ENCODE results near the gene HS3ST4. TPM values are rescaled to one million over a fixed set of nuclear protein-coding genes. Genes with fewer than 3 reads are reported as not detected.
A peak's percentile ranks its signal among the peaks of the same experiment; 100 is the strongest.

HS3ST4 gene
- total RNA-seq, 4 donors from 2014 or later = 0.49 to 1.4 (median 0.64) TPM; not detected in 1

DNA sequence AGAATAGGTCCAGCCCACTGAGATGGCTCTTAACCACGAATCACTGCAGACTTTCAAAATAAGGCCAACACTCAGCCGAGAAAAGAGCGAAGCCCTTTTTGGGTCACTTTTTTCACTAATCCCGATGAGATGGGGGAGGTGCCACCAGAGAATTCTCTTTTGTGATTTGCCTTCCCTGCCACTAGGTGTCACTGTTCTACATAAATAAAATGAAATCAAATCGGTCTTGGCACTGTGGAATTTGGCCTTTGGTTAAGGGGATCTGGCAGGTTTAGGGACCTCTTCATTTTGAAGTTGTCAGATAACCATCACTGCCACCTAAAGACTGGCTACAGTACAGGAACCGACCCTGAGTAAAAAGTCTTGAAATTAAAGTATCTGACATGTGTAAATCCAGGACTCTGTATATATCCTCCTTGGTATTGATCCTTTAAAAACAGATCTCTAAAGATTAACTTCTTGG lies 147.0 kb downstream of the HS3ST4 start:
- Histone ChIP-seq H3K36me3 (no peaks in the 10 kb centered on the region), H3K4me3 (no peak overlapping the region), H3K9me3 (no peaks in the 10 kb centered on the region), H3K4me1 (no peaks in the 10 kb centered on the region), H3K27me3 (peaks cover 14% of the 10 kb centered on the region), H3K27ac (no peak overlapping the region)
- TF ChIP-seq POLR2AphosphoS5 (IDR thresholded peaks at IDR 0.05) = no peak
- TF ChIP-seq, protein P1, sequence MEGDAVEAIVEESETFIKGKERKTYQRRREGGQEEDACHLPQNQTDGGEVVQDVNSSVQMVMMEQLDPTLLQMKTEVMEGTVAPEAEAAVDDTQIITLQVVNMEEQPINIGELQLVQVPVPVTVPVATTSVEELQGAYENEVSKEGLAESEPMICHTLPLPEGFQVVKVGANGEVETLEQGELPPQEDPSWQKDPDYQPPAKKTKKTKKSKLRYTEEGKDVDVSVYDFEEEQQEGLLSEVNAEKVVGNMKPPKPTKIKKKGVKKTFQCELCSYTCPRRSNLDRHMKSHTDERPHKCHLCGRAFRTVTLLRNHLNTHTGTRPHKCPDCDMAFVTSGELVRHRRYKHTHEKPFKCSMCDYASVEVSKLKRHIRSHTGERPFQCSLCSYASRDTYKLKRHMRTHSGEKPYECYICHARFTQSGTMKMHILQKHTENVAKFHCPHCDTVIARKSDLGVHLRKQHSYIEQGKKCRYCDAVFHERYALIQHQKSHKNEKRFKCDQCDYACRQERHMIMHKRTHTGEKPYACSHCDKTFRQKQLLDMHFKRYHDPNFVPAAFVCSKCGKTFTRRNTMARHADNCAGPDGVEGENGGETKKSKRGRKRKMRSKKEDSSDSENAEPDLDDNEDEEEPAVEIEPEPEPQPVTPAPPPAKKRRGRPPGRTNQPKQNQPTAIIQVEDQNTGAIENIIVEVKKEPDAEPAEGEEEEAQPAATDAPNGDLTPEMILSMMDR (IDR thresholded peaks at IDR 0.05) = peak; percentile 35 to 48
- WGBS = 8% methylated on average over 6 of the region's 6 CpGs
- no peak for DNase-seq (ENCODE audit: low spot score in 2 of 2)

DNA sequence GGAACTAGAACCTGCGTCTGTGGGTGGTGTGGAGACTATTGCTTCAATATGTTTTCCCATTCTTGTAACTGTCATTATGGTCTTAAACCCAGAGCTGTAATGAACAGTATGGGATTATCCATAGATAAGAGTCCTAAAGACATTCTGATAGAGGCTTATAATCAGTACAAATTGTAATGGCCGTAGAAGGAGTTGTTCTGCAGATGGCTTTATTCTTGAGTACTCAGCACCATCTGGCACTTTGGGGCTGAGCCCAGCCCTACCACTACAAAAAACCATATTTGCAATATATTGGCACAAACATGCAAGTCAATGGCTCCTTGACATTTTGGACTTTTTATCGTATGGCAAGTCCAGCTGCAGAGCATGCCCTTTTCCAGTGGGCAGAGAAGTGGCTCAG lies 150.0 kb downstream of the HS3ST4 start:
- TF ChIP-seq POLR2A (IDR thresholded peaks at IDR 0.05) (no peak), EP300 (IDR thresholded peaks at IDR 0.05) (no peak), POLR2AphosphoS5 (IDR thresholded peaks at IDR 0.05) (no peak)
- TF ChIP-seq, protein P1 (IDR thresholded peaks at IDR 0.05) = no peak
- Histone ChIP-seq H3K27me3 (peaks cover 9% of the 10 kb centered on the region), H3K36me3 (no peaks in the 10 kb centered on the region), H3K27ac (no peak overlapping the region), H3K9me3 (no peaks in the 10 kb centered on the region), H3K4me1 (no peaks in the 10 kb centered on the region), H3K4me3 (no peak overlapping the region)
- no peak for DNase-seq (ENCODE audit: low spot score in 2 of 2)
- 82% methylated on average over 3 of the region's 3 CpGs for WGBS

DNA sequence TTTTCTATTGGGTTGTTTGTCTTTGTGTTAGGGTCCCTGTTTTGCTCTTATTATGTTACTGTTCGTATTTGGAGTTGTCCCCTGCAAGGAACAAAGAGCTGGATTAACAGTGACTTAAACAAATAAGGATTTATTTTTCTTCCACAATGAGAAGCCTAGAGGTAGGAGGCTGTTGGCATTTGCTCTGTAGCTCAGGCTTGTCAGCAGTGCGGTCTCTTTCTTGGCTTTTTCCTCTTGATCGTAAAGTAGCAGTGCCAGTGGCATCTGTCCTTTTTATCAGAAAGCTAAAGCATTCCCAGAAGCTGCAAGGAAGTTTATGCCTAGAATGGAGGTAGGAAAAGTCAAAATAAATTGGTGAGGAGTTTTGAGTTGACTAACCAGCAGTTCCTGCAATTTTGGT lies 154.1 kb downstream of the HS3ST4 start:
- WGBS = 60% methylated on average over 3 of the region's 3 CpGs
- Histone ChIP-seq H3K27me3 (no peaks in the 10 kb centered on the region), H3K9me3 (no peaks in the 10 kb centered on the region), H3K36me3 (no peaks in the 10 kb centered on the region), H3K4me1 (no peaks in the 10 kb centered on the region), H3K27ac (no peak overlapping the region), H3K4me3 (no peak overlapping the region)
- DNase-seq (ENCODE audit: low spot score in 2 of 2) = no peak
- TF ChIP-seq POLR2AphosphoS5 (IDR thresholded peaks at IDR 0.05) (no peak), EP300 (IDR thresholded peaks at IDR 0.05) (no peak), POLR2A (IDR thresholded peaks at IDR 0.05) (no peak)

DNA sequence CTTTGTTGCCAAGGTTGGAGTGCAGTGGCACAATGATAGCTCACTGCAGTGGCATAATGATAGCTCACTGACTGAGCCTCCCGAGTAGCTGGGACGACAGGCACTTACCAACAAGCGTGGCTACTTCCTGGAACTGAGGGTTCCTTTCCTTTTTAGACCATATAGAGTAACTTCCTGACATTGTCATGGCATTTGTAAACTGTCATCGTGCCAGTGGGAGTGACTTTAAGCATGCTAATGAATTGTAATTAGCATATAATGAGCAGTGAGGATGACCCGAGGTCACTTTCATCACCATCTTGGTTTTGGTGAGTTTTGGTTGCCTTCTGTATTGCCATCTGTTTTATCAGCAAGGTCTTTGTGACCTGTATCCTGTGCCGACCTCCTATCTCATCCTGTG lies 162.4 kb downstream of the HS3ST4 start:
- Histone ChIP-seq H3K36me3 (no peaks in the 10 kb centered on the region), H3K4me1 (no peaks in the 10 kb centered on the region), H3K4me3 (no peak overlapping the region), H3K27me3 (no peaks in the 10 kb centered on the region), H3K27ac (no peak overlapping the region), H3K9me3 (no peaks in the 10 kb centered on the region)
- DNase-seq (ENCODE audit: low spot score in 2 of 2) = no peak
- WGBS = 28% methylated on average over 6 of the region's 6 CpGs
- TF ChIP-seq POLR2A (IDR thresholded peaks at IDR 0.05) (no peak), POLR2AphosphoS5 (IDR thresholded peaks at IDR 0.05) (no peak), EP300 (IDR thresholded peaks at IDR 0.05) (no peak)
- TF ChIP-seq, protein P1 (IDR thresholded peaks at IDR 0.05) = no peak

DNA sequence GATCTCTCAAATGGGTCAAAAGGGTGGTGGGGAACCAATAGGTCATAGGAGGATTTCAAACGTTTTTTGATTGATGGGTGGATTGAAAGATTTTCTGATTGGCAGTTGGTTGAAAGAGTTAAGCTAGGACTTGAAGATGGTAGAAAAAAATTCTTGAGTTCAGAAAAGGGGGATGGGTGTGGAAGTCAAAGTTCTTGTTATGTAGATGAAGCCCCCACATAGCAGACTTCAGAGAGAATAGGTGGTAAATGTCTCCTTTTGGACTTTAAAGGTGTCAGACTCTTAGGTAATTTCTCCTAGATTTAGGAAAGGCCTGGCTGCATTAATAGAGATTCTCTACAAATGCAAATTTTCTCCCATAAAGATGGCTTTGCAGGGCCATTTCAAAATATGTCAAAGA lies 163.3 kb downstream of the HS3ST4 start:
- Histone ChIP-seq H3K4me3 (no peak overlapping the region), H3K9me3 (no peaks in the 10 kb centered on the region), H3K27ac (no peak overlapping the region), H3K27me3 (no peaks in the 10 kb centered on the region), H3K4me1 (no peaks in the 10 kb centered on the region), H3K36me3 (no peaks in the 10 kb centered on the region)
- TF ChIP-seq POLR2AphosphoS5 (IDR thresholded peaks at IDR 0.05) (no peak), POLR2A (IDR thresholded peaks at IDR 0.05) (no peak), EP300 (IDR thresholded peaks at IDR 0.05) (no peak)
- TF ChIP-seq, protein P1 (IDR thresholded peaks at IDR 0.05) = no peak
- no peak for DNase-seq (ENCODE audit: low spot score in 2 of 2)
- WGBS = 5% methylated on average over 1 of the region's 1 CpG

DNA sequence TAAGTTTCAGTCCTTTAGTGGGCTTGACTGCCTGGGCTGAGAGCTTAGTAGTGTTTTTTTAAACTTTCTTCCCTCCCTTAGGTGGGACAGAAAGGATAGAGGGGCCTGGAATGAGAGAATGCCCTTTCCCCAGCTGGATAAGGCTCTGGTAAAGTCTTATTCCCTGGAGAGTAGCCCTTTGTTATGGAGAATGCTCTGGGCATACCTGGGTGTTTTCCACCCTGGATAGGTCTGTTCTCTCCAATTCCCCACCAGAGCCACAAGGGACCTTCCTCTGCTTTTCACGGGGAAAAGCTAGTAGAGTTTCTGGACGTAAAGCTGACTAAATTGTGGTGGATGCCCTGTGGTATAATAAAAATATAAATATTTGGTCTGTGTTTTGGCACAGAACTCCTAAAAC lies 164.1 kb downstream of the HS3ST4 start:
- Histone ChIP-seq H3K27ac (no peak overlapping the region), H3K36me3 (no peaks in the 10 kb centered on the region), H3K9me3 (no peaks in the 10 kb centered on the region), H3K27me3 (no peaks in the 10 kb centered on the region), H3K4me3 (no peak overlapping the region), H3K4me1 (no peaks in the 10 kb centered on the region)
- 50% methylated on average over 1 of the region's 2 CpGs for WGBS
- DNase-seq (ENCODE audit: low spot score in 2 of 2) = no peak
- no peak for TF ChIP-seq EP300 (IDR thresholded peaks at IDR 0.05)
- no peak for TF ChIP-seq POLR2A (IDR thresholded peaks at IDR 0.05)

Data from suprapubic skin (tissue), 4 donors.